T-helper 2 cell (primary cell): Measurements from ENCODE around the gene PIM3.

Experiments used
- DNase-seq, 5 experiments: peaks; one replicate each; pipeline versions ENCODE4 v3.0.0 to v3.0.0-alpha.2; 2012 to 2022

PIM3 gene

GRCh38 chr22:49956914-49957825, 3.4 kb upstream of the PIM3 start:
- DNase-seq, result no peak

- no peak for DNase-seq
These were observed 2.7 kb upstream of the PIM3 start for GRCh38 chr22:49957826-49958365.

GRCh38 chr22:49958366-49958921, 2.1 kb upstream of the PIM3 start:
- DNase-seq, result no peak

- DNase-seq, result no peak
These were observed 1.4 kb upstream of the PIM3 start for GRCh38 chr22:49958931-49959781.

GRCh38 chr22:49959782-49960158, 802 bp upstream of the PIM3 start:
- peak in 1 of 5 experiments; percentile 45 for DNase-seq

- peak in 4 of 5 experiments; percentile 8 to 66 (median 30) for DNase-seq
These were observed 531 bp downstream of the PIM3 start for GRCh38 chr22:49961005-49961600.

GRCh38 chr22:49961601-49962011, 1.0 kb downstream of the PIM3 start:
- DNase-seq, result peak in 2 of 5 experiments; percentile 29 to 60

- DNase-seq, result peak; percentile 69 to 92 (median 80)
These were observed 1.6 kb downstream of the PIM3 start for GRCh38 chr22:49962012-49962750.

- DNase-seq, result peak in 1 of 5 experiments; percentile 8
These were observed 2.4 kb downstream of the PIM3 start for GRCh38 chr22:49962751-49963646.

- DNase-seq, result no peak
These were observed 3.1 kb downstream of the PIM3 start for GRCh38 chr22:49963647-49964026.

GRCh38 chr22:49964136-49965090, 3.8 kb downstream of the PIM3 start:
- DNase-seq, result peak; percentile 0 to 59 (median 48)

GRCh38 chr22:49965091-49966040, 4.8 kb downstream of the PIM3 start:
- DNase-seq, result peak in 2 of 5 experiments; percentile 0 to 8

- DNase-seq, result peak in 1 of 5 experiments; percentile 0
These were observed 5.6 kb downstream of the PIM3 start for GRCh38 chr22:49966041-49966773.

- DNase-seq, result peak in 2 of 5 experiments; percentile 0 to 9
These were observed 6.5 kb downstream of the PIM3 start for GRCh38 chr22:49966774-49967705.

- DNase-seq, result peak in 1 of 5 experiments; percentile 1
These were observed 7.2 kb downstream of the PIM3 start for GRCh38 chr22:49967706-49968208.

- DNase-seq, result peak in 1 of 5 experiments; percentile 0
These were observed 7.8 kb downstream of the PIM3 start for GRCh38 chr22:49968313-49968830.
